Mesenchymal stem cell (in vitro differentiated cells and primary cell): ENCODE results near the gene TMEM170B.
A peak's percentile ranks its signal among the peaks of the same experiment; 100 is the strongest.

Experiments
- DNase-seq: peaks from one replicate; pipeline ENCODE4 v3.0.0-alpha.2; 2013
- H2AFZ ChIP-seq: one replicate; pipeline ENCODE4 v1.6.1; 2013; ENCODE audit warnings: low read depth, mild to moderate bottlenecking, control low read depth, inconsistent platforms, low read length, moderate library complexity
- H2AK5ac ChIP-seq: 2 replicates; pipeline ENCODE4 v1.6.1; 2013; ENCODE audit warnings: low read length, moderate library complexity, mild to moderate bottlenecking, inconsistent platforms; ENCODE audit not compliant: severe bottlenecking
- H2BK120ac ChIP-seq: one replicate; pipeline ENCODE4 v1.6.1; 2013; ENCODE audit warnings: low read depth, mild to moderate bottlenecking, inconsistent platforms, low read length, moderate library complexity
- H2BK12ac ChIP-seq, 2 experiments: one replicate each; pipeline ENCODE4 v1.6.1; 2013; ENCODE audit warnings: inconsistent platforms in 2 of 2, low read length in 2 of 2, mild to moderate bottlenecking in 2 of 2, moderate library complexity in 2 of 2, control low read depth in 1 of 2
- H2BK15ac ChIP-seq: one replicate; pipeline ENCODE4 v1.6.1; 2013; ENCODE audit warnings: mild to moderate bottlenecking, low read depth, inconsistent platforms; ENCODE audit not compliant: poor library complexity, severe bottlenecking
- H2BK5ac ChIP-seq: 2 replicates; pipeline ENCODE4 v1.6.1; 2013; ENCODE audit warnings: low read depth, mild to moderate bottlenecking, low read length, control low read depth, inconsistent platforms; ENCODE audit not compliant: poor library complexity, severe bottlenecking
- H3K14ac ChIP-seq, 2 experiments: one replicate each; pipeline ENCODE4 v1.6.1; 2013; ENCODE audit warnings: inconsistent platforms in 2 of 2, low read length in 2 of 2, control low read depth in 1 of 2, mild to moderate bottlenecking in 1 of 2, moderate library complexity in 1 of 2
- H3K18ac ChIP-seq, 2 experiments: one replicate each; pipeline ENCODE4 v1.6.1; 2013; ENCODE audit warnings: inconsistent platforms in 2 of 2, low read length in 2 of 2, control low read depth in 1 of 2, low read depth in 1 of 2, mild to moderate bottlenecking in 1 of 2
- H3K23ac ChIP-seq, 2 experiments: one replicate each; pipeline ENCODE4 v1.6.1; 2013; ENCODE audit warnings: inconsistent platforms in 2 of 2, low read length in 2 of 2, mild to moderate bottlenecking in 2 of 2, moderate library complexity in 2 of 2, control low read depth in 1 of 2
- H3K27ac ChIP-seq: 2 replicates; pipeline ENCODE4 v1.5.1; 2013; ENCODE audit warnings: mild to moderate bottlenecking, moderate library complexity, low read length, control low read depth, inconsistent platforms; ENCODE audit not compliant: poor library complexity, severe bottlenecking
- H3K27me3 ChIP-seq, 2 experiments: 2 replicates each; pipeline versions ENCODE4 v1.6.1 to v1.7.0; 2013; ENCODE audit warnings: low read length in 2 of 2, mild to moderate bottlenecking in 2 of 2, moderate library complexity in 2 of 2, control low read depth in 1 of 2, inconsistent platforms in 1 of 2; ENCODE audit not compliant: control insufficient read depth in 1 of 2, insufficient read depth in 1 of 2
- H3K36me3 ChIP-seq, 2 experiments: 2 replicates each; pipeline versions ENCODE4 v1.6.1 to v1.7.0; 2013; ENCODE audit warnings: low read length in 2 of 2, control low read depth in 1 of 2, inconsistent platforms in 1 of 2, low read depth in 1 of 2, mild to moderate bottlenecking in 1 of 2; ENCODE audit not compliant: insufficient read depth in 2 of 2, control insufficient read depth in 1 of 2
- H3K4ac ChIP-seq, 2 experiments: one replicate each; pipeline ENCODE4 v1.6.1; 2013; ENCODE audit warnings: inconsistent platforms in 2 of 2, low read length in 2 of 2, mild to moderate bottlenecking in 2 of 2, moderate library complexity in 2 of 2, control low read depth in 1 of 2, low read depth in 1 of 2
- H3K4me1 ChIP-seq: 2 replicates; pipeline ENCODE4 v1.6.1; 2013; ENCODE audit warnings: low read depth, low read length, control low read depth; ENCODE audit not compliant: control insufficient read depth, insufficient read depth
- H3K4me2 ChIP-seq: 2 replicates; pipeline ENCODE4 v1.6.1; 2013; ENCODE audit warnings: low read length, mild to moderate bottlenecking, inconsistent platforms; ENCODE audit not compliant: poor library complexity, severe bottlenecking
- H3K4me3 ChIP-seq, 2 experiments: 2 replicates each; pipeline versions ENCODE4 v1.5.1 to v1.7.0; 2013; ENCODE audit warnings: low read length in 2 of 2, mild to moderate bottlenecking in 2 of 2, control low read depth in 1 of 2, low read depth in 1 of 2; ENCODE audit not compliant: insufficient read depth in 1 of 2
- H3K79me1 ChIP-seq: replicated peaks from 2 replicates; pipeline ENCODE4 v1.6.1; 2013; ENCODE audit warnings: mild to moderate bottlenecking, control low read depth, low read length, inconsistent platforms; ENCODE audit not compliant: poor library complexity, severe bottlenecking
- H3K9ac ChIP-seq: 2 replicates; pipeline ENCODE4 v1.7.0; 2013; ENCODE audit warnings: mild to moderate bottlenecking, low read length, moderate library complexity
- H3K9me3 ChIP-seq: 2 replicates; pipeline ENCODE4 v1.7.0; 2013; ENCODE audit warnings: mild to moderate bottlenecking, low read length; ENCODE audit not compliant: control insufficient read depth
- H4K8ac ChIP-seq: one replicate; pipeline ENCODE4 v1.6.1; 2013; ENCODE audit warnings: inconsistent platforms, mild to moderate bottlenecking, low read length, moderate library complexity
- H4K91ac ChIP-seq: one replicate; pipeline ENCODE4 v1.6.1; 2013; ENCODE audit warnings: mild to moderate bottlenecking, low read length, inconsistent platforms
- WGBS: methylation state at CpG from one replicate; pipeline ENCODE4 v1.1.7; 2013; ENCODE audit warnings: mixed read lengths; 5-methylcytosine and 5-hydroxymethylcytosine counted together

Gene TMEM170B

DNA sequence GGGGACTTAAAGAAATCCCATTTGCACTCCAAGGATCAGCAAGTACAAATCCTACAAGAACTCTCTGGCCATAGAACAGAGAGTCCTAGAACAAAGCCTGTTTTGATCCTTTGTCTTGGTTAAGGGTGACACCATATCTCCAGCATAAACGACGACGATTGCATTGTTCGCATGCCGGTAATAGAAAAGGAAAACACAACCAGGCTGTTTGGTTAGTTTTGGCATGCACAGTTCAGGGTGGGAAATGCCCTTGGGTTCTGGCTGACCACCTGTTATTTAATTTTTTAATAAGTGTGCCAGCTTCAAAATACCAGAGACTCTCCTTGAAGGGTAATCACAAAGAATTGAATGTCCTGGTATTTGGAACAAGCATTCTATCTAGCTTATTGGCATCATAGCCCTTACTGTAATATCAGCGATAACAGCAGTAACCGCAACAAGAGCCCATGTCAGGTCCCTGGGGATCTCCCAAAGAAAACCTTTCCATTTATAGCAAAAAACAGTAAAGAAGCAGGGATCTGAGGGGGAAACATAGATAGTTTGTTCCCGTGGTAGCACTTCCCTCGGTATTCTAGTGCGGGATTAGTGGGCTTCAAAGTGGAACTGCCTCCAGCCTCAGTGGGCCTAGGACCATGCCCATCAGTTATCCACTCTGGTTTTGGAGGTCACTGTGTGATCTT, 77.1 kb downstream of the TMEM170B start:
- peak overlapping the region; percentile 100 for H3K27ac ChIP-seq
- no peak overlapping the region for H3K4me2 ChIP-seq
- peak overlapping the region; percentile 97 for H2BK5ac ChIP-seq
- peak overlapping the region; percentile 49 to 92 for H3K4ac ChIP-seq
- H2BK120ac ChIP-seq = peak overlapping the region; percentile 91
- peak overlapping the region; percentile 100 for H2AK5ac ChIP-seq
- DNase-seq = no peak
- no peak overlapping the region for H2AFZ ChIP-seq
- no peaks in the 10 kb centered on the region for H3K9me3 ChIP-seq
- peak overlapping the region; percentile 56 to 84 for H3K18ac ChIP-seq
- peaks cover 14% of the 10 kb centered on the region for H3K4me1 ChIP-seq
- peak overlapping the region; percentile 82 for H4K91ac ChIP-seq
- H4K8ac ChIP-seq = peak overlapping the region; percentile 21
- H3K23ac ChIP-seq = no peak overlapping the region
- no peak overlapping the region for H3K4me3 ChIP-seq
- 89% methylated on average over 10 of the region's 10 CpGs for WGBS
- H3K36me3 ChIP-seq = no peaks in the 10 kb centered on the region
- no peaks in the 10 kb centered on the region for H3K27me3 ChIP-seq
- H2BK15ac ChIP-seq = no peak overlapping the region
- peak overlapping the region; percentile 85 to 93 for H2BK12ac ChIP-seq
- H3K9ac ChIP-seq = no peak overlapping the region
- H3K79me1 ChIP-seq = no peaks in the 10 kb centered on the region
- no peak overlapping the region for H3K14ac ChIP-seq

DNA sequence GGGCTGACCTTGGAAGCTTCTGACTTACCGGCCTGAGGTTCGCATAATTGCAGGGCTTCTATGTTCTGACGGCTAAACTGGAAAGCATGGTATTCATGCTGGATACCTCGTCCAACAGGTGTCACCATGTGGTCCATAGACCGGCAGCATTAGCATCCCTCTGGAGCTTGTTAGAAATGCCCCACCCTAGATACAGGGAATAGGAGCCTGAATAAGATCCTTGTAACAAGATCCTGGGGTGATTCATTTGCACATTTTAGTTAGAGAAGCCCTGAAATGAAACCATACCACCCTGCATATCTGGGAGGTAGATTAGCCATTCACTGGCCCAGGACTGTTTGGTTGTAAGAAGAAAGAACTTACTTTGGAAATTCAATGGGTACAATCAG, 77.7 kb downstream of the TMEM170B start:
- H3K23ac ChIP-seq = no peak overlapping the region
- no peak overlapping the region for H2AFZ ChIP-seq
- H3K9ac ChIP-seq = peak overlapping the region; percentile 63
- peak overlapping the region; percentile 60 to 93 for H2BK12ac ChIP-seq
- no peak overlapping the region for H2BK15ac ChIP-seq
- peaks cover 11% of the 10 kb centered on the region for H3K4me1 ChIP-seq
- H2BK5ac ChIP-seq = peak overlapping the region; percentile 97
- peak overlapping the region; percentile 49 to 92 for H3K4ac ChIP-seq
- H3K36me3 ChIP-seq = no peaks in the 10 kb centered on the region
- H2BK120ac ChIP-seq = peak overlapping the region; percentile 91
- no peak overlapping the region for H3K4me3 ChIP-seq
- peak overlapping the region; percentile 100 for H3K27ac ChIP-seq
- no peaks in the 10 kb centered on the region for H3K27me3 ChIP-seq
- H4K8ac ChIP-seq = peak overlapping the region; percentile 21
- H2AK5ac ChIP-seq = peak overlapping the region; percentile 100
- no peaks in the 10 kb centered on the region for H3K9me3 ChIP-seq
- H3K14ac ChIP-seq = peak overlapping the region in 1 of 2 experiments; percentile 65
- peak; percentile 46 for DNase-seq
- no peak overlapping the region for H3K4me2 ChIP-seq
- peak overlapping the region; percentile 30 for H4K91ac ChIP-seq
- peak overlapping the region; percentile 16 to 52 for H3K18ac ChIP-seq
- no peaks in the 10 kb centered on the region for H3K79me1 ChIP-seq
- WGBS = 79% methylated on average over 5 of the region's 5 CpGs

DNA sequence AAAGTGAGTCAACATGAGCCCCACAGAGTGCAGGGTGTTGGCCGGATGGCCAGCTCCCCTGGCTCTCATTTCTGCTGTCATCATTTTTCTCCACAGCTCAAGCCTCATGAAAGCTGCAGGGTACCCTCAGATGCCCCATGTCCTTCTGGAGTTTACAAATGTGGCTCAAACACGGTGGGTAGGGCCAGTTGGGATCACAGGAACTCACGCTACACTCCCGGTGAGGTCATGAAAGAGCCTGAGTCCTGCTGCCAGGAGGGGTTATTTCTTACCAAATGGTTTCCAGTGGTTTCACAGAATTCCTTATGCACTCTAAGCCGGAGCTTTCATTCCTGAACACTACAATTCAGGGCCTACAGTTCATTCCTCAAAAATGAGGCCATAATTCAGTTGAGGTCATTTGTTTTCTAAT, 78.7 kb downstream of the TMEM170B start:
- H3K27me3 ChIP-seq = no peaks in the 10 kb centered on the region
- peak; percentile 98 for DNase-seq
- no peak overlapping the region for H2AFZ ChIP-seq
- no peak overlapping the region for H3K4ac ChIP-seq
- peak overlapping the region; percentile 63 for H3K9ac ChIP-seq
- peak overlapping the region; percentile 89 for H4K8ac ChIP-seq
- H3K4me1 ChIP-seq = peaks cover 10% of the 10 kb centered on the region
- no peak overlapping the region for H3K23ac ChIP-seq
- H2BK12ac ChIP-seq = peak overlapping the region in 1 of 2 experiments; percentile 71
- H3K9me3 ChIP-seq = no peaks in the 10 kb centered on the region
- no peaks in the 10 kb centered on the region for H3K36me3 ChIP-seq
- WGBS = under 1% methylated on average over 5 of the region's 5 CpGs
- no peak overlapping the region for H4K91ac ChIP-seq
- H2BK120ac ChIP-seq = no peak overlapping the region
- H2AK5ac ChIP-seq = peak overlapping the region; percentile 92
- no peaks in the 10 kb centered on the region for H3K79me1 ChIP-seq
- H3K4me2 ChIP-seq = peak overlapping the region; percentile 21
- no peak overlapping the region for H2BK15ac ChIP-seq
- peak overlapping the region; percentile 80 to 85 for H3K18ac ChIP-seq
- no peak overlapping the region for H3K14ac ChIP-seq
- peak overlapping the region; percentile 100 for H3K27ac ChIP-seq
- peak overlapping the region; percentile 99 for H2BK5ac ChIP-seq
- peak overlapping the region in 1 of 2 experiments; percentile 20 for H3K4me3 ChIP-seq

DNA sequence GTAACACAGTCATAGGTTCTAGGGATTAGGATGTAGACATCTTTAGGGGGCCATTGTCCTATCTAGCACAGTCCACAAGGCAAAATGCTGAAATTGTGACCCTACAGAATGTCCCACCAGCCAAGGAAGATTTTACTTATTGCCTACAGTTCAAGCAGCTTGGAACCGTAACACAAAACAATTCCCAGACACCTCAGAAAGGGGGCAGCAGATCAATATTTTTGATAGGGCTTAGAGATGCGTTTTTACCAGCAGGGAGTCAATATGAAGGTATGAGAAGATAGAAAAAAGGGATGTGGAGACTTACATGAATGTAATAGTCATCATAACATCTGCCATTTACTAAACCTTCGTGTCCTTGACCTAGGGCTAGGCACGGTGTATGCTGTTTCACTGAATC, 81.0 kb downstream of the TMEM170B start:
- Histone ChIP-seq H4K91ac (no peak overlapping the region), H3K79me1 (no peaks in the 10 kb centered on the region), H3K27me3 (no peaks in the 10 kb centered on the region), H3K27ac (peak overlapping the region; percentile 72), H3K4me1 (peaks cover 15% of the 10 kb centered on the region), H2BK5ac (peak overlapping the region; percentile 49), H2AFZ (no peak overlapping the region), H2BK120ac (no peak overlapping the region), H3K4me2 (no peak overlapping the region), H3K9ac (no peak overlapping the region), H2AK5ac (peak overlapping the region; percentile 86), H3K18ac (peak overlapping the region in 1 of 2 experiments; percentile 48), H3K4me3 (no peak overlapping the region), H4K8ac (no peak overlapping the region), H3K36me3 (no peaks in the 10 kb centered on the region), H2BK15ac (no peak overlapping the region), H3K9me3 (no peaks in the 10 kb centered on the region), H2BK12ac (no peak overlapping the region), H3K23ac (no peak overlapping the region), H3K14ac (no peak overlapping the region), H3K4ac (peak overlapping the region in 1 of 2 experiments; percentile 51)
- peak; percentile 45 for DNase-seq
- WGBS = 73% methylated on average over 2 of the region's 4 CpGs
